ENCODE measurements around the gene RETREG3.
"Not testable (repeated sequence)": the region's sequence is repeated elsewhere in the genome, so short reads cannot be mapped to it uniquely, and the experiment has no call there.

The RETREG3 gene

GRCh38 chr17:42612013-42612412 is 2.8 kb upstream of the RETREG3 start:
- no peak for DNase-seq

DNA sequence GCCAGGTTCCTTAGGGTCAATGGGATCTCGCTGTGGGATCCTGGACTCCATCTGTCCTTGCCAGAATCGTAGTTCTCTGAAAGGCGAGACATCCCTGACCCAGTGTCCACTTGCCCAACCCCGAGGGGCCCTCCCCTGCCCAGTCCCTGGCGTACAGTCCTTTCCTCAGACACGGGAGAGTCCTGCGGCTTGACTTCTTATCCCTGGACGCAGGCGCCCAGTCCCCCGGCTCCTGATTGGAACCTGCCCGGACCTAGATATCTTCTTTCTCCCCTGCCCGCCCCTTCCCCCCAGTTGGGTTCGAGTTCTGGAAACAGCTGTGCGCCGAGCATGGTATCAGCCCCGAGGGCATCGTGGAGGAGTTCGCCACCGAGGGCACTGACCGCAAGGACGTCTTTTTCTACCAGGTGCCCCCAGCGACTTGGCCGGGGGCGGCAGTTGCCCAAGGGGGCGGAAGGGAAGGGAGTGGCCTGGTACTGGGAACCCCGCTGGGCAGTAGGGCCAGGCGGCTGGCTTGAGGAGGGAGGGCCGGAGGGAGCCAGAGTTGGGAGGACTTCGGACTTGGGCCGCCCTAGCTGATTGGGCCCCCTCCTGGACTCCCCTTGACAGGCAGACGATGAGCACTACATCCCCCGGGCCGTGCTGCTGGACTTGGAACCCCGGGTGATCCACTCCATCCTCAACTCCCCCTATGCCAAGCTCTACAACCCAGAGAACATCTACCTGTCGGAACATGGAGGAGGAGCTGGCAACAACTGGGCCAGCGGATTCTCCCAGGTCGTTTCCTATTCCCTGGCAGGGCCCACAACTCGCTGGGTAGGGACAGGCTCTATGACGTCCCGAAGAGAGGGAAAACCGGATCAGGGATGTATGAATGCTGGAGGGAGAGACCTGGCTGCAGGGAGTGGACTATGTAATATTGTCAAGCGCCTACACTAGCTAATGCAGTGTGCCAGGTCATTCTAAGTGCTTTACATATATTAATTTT is 934 bp upstream of the RETREG3 start:
- not testable (repeated sequence) for DNase-seq

GRCh38 chr17:42608305-42609181 is 631 bp downstream of the RETREG3 start:
- DNase-seq: no peak

DNA sequence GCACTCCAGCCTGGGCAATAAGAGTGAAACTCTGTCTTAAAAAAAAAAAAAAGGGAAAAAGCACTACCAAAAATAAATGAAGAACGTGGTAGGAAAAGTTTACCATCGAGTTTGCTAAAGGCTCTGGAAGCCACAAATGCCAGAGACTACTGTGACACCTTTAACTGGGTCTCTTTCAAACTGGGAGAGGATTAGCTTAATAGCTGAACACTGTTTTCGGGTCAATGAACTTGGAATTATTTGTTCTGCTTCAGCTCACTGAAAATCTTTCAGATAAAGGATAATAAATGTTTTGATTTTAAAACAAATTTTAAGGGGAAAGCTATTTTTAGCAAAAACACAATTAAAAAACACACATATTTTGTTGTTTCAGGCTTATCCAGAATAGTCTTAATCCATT is 1.4 kb downstream of the RETREG3 start:
- no peak for DNase-seq

DNA sequence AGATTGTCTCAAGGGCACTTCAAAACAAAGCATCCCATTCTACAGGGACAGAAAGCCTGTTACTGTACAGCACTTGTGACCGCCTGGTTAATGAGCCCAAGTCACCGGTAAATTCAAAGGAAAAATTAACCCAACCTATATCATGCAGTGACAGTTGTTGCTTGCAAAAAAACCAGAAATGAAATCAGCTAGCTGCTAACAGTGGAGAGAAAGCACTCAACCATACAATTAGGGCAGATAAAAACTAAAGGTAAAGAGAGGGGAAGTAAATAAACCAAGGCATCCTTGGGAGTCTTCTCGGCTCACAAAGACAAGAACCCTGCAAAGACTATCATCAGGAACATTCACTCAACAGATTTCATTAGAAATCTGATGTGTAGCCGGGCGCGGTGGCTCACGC is 5.9 kb downstream of the RETREG3 start:
- DNase-seq: no peak

- DNase-seq: no peak
These were observed 10.3 kb downstream of the RETREG3 start for GRCh38 chr17:42598905-42599304.

- no peak for DNase-seq
These were observed 12.8 kb downstream of the RETREG3 start for GRCh38 chr17:42596386-42596785.

- no peak for DNase-seq
These were observed 17.8 kb downstream of the RETREG3 start for GRCh38 chr17:42591411-42591810.

- DNase-seq: no peak
These were observed 18.3 kb downstream of the RETREG3 start for GRCh38 chr17:42590886-42591285.

GRCh38 chr17:42586514-42587230 is 22.5 kb downstream of the RETREG3 start:
- DNase-seq: no peak

DNA sequence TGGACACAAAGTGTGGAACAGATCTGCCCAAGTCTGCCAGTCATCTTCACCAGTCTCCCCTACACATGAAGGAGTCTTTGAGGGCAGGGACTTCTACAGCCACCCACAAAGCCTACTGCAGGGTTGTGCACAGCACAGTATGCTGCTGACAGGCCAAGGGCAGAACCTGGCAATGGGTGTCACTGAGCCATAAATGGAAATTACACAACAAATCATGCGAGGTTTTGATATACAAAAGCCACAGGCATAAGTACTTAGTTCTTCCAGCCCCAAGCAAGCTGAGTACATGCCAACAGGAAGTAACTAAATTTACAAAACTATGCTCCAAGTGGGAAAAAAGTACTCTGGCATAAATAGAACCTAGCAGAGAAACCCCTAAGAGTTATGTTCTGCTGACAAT is 23.8 kb downstream of the RETREG3 start:
- no peak for DNase-seq

- DNase-seq: no peak
These were observed 24.3 kb downstream of the RETREG3 start for GRCh38 chr17:42584880-42585279.

GRCh38 chr17:42581744-42582270 is 27.4 kb downstream of the RETREG3 start:
- no peak for DNase-seq

DNA sequence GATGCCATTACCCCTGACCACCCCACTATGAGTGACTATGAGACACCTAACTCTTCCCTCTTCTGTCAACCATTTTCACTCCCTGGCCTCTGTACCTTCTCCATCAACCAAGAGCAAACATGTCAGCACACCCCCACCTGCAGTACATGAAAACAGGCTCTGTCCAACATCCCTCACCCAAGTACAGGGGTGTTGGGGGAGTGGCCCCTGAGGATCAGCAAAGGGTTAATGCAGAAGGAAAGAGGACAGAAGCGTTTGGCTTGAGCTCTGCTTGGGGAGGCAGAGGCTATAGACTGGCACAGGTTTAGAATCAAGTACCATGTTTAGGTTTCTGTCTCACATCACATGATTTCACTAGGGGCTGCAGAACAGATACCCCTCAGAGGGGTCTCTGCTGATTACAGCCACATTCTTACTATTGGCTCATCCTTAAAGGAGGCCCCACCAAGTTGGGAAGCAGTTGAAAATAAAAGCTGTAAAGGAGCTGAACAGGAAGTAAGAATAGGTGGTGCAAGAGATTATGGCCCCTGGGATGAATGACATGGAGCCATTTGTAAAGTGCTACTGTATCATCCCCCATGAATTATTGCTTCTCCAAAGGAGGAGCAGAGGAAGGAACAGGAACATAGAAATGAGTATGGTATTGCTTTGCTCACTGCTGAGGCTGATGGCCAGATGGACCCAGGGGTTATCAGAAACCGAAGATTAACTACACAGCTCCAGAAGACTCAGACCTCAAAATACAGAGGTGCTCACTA is 29.2 kb downstream of the RETREG3 start:
- DNase-seq: no peak

DNA sequence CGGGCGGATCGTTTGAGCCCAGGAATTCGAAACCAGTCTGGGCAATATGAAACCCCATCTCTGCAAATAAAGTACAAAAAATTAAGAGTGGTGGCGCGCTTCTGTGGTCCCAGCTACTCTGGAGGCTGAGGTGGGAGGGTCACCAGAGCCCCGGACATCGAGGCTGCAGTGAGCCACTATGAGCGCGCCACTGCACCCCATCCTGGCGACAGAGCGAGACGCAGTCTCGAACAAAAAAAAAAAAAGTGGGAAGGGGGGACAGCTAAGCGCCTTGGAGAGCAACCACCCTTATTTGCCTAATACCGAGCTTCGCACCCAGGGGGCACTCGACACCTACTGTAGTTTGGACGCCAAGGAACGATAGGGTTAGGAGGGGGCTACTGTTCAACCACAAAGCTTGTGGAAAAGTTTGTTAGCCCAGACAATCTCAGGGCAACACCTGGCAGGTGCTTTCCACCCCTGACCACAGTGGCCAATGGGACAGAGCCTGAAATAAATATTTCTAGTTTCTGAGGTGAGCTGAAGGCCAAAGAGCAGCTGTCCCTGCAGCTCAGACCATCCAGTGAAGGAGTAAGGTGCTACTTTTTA is 30.8 kb downstream of the RETREG3 start:
- DNase-seq: peak; percentile 89

DNA sequence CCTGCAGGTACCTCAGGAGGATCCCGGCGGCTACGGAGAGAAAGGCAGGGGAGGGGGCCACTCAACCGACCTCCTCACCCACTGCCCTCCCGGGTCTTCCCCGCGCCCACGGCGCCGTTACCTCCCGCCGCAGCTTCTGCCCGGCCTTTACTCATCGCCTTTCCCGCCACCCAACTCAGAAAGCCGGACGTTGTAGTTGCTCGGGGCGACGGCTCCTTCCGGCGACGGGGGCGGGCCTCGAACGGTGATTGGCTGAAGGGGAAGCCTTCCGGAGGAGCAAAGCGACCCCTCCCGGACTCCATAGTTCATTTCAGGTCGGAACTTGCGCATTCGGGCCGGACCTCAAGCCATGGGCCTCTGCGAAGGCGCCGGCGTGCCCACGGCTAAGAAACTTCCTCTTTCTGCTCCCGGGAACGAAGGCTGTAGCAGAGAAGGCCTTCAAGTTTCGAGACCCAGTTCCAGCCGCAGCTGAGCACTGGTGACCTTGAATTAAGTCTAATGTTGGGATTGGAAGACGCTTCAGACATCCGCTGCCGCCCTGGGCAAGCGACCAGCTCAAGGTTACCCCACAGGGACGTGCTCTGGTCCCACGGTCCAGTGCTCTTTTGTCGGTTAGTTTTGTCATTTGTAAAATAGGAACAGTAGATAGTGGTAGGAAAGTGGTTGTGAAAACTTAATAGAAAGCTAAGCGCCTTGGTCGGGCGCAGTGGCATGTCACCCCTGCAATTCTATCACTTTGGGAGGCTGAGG is 31.5 kb downstream of the RETREG3 start, which contains the start of gene PSMC3IP:
TSS of gene PSMC3IP (minus strand) at position 198 of the 750 bp plus-strand sequence. CDS start at position 155, 43 bp downstream.
- peak; percentile 90 for DNase-seq

- no peak for DNase-seq
These were observed 32.0 kb downstream of the RETREG3 start for GRCh38 chr17:42577140-42577531.

- DNase-seq: no peak
These were observed 34.7 kb downstream of the RETREG3 start for GRCh38 chr17:42574463-42574862.

DNA sequence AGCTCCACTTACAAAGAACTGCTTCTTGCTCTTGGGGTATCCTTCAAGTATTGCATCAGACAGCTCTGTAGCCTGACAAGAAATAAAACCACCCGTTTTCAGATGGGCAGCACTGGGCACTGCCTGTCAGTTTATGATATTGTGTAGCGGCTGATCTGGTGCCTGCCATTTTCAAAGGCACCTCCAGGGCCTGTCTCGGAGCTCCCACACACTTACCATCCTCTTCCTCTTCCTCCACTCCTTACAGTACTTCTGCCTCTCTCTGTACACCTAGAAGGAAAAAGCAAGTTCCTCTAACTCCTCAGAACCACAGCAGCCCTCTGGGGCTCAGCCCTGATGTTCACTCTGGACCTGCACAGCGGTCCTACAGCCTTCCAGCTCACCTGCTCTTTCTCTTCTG is 36.1 kb downstream of the RETREG3 start:
- DNase-seq: no peak

DNA sequence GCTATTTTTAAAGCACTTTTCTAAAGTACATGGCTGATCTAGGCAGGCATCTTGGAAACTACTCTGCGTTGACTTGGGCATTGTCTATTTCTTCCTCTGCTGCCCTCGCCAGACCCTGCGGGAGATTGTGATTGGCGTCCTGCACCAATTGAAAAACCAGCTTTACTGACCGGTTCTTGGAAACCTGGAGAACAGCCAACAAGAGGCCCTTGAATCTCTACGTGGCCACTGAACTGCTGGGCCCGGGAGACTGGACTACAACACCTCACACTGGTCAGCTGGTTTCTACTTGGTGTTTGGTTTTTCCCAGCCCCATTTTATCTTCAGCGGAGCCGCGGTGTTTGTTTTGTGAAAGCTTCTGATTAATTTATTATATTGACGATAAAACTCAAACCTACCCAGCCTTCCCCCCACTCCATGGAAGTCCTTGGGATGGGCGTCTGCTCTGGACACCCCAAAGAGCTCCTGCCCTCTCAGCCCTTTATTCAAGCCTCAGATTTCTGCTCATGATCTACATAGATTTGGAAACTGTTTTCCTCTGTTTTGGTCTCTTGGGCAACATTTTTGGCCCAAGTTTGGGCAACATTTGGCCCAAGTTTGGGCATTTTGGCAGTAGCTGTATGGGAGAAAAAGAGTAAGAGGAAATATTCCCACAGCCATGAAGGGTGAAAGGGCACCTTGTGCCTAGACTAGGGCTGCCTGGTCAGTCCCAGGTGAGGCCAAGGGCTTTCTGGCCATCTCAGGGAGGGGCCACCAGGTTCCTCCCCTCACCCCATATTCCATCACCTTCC is 37.5 kb downstream of the RETREG3 start:
- DNase-seq: no peak

All from COR-L47 (cell line).